Smooth muscle cell of the coronary artery (primary cell): Measurements from ENCODE around the gene DUSP6. TPM values are rescaled to one million over a fixed set of nuclear protein-coding genes. Genes with fewer than 3 reads are reported as not detected.

ENCODE experiments used
- total RNA-seq: library from RNA; depleted of rRNA; stranded (reverse); fragments of >200 nt; gene quantifications from 2 replicates; pipeline ENCODE4 v1.2.3, GENCODE V29; 2014; ENCODE audit warnings: low replicate concordance

Gene DUSP6, protein sequence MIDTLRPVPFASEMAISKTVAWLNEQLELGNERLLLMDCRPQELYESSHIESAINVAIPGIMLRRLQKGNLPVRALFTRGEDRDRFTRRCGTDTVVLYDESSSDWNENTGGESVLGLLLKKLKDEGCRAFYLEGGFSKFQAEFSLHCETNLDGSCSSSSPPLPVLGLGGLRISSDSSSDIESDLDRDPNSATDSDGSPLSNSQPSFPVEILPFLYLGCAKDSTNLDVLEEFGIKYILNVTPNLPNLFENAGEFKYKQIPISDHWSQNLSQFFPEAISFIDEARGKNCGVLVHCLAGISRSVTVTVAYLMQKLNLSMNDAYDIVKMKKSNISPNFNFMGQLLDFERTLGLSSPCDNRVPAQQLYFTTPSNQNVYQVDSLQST
- total RNA-seq, result 45.9 and 243 TPM in 2 replicates

DNA sequence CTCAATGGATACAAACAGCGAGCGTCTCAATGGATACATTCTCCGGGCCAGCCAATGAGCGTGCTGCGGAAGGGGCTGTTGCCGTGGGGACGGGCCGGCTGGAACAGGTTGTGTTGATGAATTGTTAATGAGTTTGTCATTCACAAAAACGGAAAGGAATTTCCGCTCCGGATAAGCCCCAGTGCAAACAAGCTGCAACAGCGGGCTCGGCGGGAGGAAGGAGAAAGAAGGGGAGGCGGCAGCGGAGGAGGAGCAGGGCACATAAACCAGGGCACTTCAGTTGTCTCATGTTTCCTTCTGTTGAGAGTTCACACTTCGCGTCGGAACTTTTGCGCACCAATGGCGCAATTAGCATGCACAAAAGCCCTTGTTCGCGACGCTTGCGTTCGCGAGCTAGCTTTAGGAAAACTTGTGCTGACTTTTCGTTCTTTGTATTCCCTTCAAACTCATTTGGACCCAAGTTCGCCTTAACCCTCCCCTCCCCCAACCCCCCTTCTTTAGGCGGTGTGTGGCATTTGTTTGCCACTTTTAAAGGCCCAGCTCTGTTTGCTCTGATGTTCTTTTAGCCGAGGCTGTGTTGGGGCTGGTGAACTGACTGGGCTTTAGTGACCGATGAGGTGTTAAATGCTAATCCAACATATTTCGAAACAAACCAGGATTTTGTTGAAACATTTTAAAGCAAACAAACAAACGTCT lies at the start of gene DUSP6:
DUSP6 (minus strand) TSS at position 10 of the 696 bp plus-strand sequence. CDS start 462 bp downstream, outside the sequence.

Other genes starting within 250 kb of the DUSP6 start
- 6.7 and 10.0 TPM in 2 replicates for gene GALNT4, start 172.3 kb upstream of the DUSP6 start, total RNA-seq
- gene POC1B, start 173.5 kb upstream of the DUSP6 start, total RNA-seq, result 5.0 and 9.9 TPM in 2 replicates